Effector memory CD8-positive, alpha-beta T cell (primary cell): ENCODE data around the gene OGFOD3.

ENCODE experiments used
- ATAC-seq: fragments of 150-1000 bp; cut with Tn5 transposase; replicated peaks from 2 replicates; pipeline ENCODE4 v1.10.0; 2021; ENCODE audit warnings: mild to moderate bottlenecking, moderate library complexity
- DNase-seq, 3 experiments: peaks; one replicate each; pipeline ENCODE4 v3.0.0; 2021
- H3K27ac Mint-ChIP-seq, 2 donors: one replicate each; pipeline ENCODE4 v1.8.0; 2022; ENCODE audit warnings: mild to moderate bottlenecking in 2 of 2, mixed read lengths in 2 of 2, moderate library complexity in 2 of 2
- H3K27me3 Mint-ChIP-seq, 2 donors: one replicate each; pipeline ENCODE4 v1.8.0; 2022; ENCODE audit warnings: mixed read lengths in 2 of 2
- H3K36me3 Mint-ChIP-seq: one replicate; pipeline ENCODE4 v1.8.0; 2022; ENCODE audit warnings: mild to moderate bottlenecking, moderate library complexity, mixed read lengths; ENCODE audit not compliant: insufficient read depth
- H3K4me1 Mint-ChIP-seq, 2 donors: one replicate each; pipeline ENCODE4 v1.8.0; 2022; ENCODE audit warnings: low read depth in 2 of 2, mixed read lengths in 2 of 2
- H3K4me3 Mint-ChIP-seq, 2 donors: one replicate each; pipeline ENCODE4 v1.8.0; 2022; ENCODE audit warnings: mild to moderate bottlenecking in 2 of 2, mixed read lengths in 2 of 2, moderate library complexity in 2 of 2
- H3K9me3 Mint-ChIP-seq, 2 donors: one replicate each; pipeline ENCODE4 v1.8.0; 2022; ENCODE audit warnings: mixed read lengths in 2 of 2

OGFOD3 gene

GRCh38 chr17:82403662-82404660 is 14.4 kb downstream of the OGFOD3 start:
- Mint-ChIP-seq H3K27ac (no peak overlapping the region), H3K4me1 (peaks cover 4 to 12% of the 10 kb centered on the region in 2 donors), H3K27me3 (no peaks in the 10 kb centered on the region), H3K36me3 (peaks cover under 1% of the 10 kb centered on the region), H3K4me3 (no peak overlapping the region), H3K9me3 (no peaks in the 10 kb centered on the region)
- DNase-seq (no peak), ATAC-seq (no peak)

DNA sequence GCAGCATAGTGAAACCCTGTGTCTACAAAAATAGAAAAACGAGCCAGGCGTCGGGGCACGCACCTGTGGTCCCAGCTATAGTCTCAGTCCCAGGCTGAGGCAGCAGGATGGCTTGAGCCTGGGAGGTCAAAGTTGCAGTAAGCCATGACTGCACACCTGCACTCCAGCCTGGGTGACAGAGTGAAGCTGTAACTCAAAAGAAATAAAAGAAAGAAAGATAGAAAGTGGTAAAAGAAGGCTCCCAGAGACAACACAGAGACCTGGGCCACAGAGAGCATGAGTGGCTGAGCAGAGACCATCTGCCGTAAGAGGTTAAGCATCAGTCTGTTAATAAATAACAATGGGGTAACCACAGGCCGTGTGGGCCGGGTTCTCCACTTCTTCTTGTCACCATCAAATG is 15.5 kb downstream of the OGFOD3 start:
- DNase-seq (no peak), ATAC-seq (no peak)
- Mint-ChIP-seq H3K27ac (no peak overlapping the region), H3K4me3 (no peak overlapping the region), H3K36me3 (no peaks in the 10 kb centered on the region), H3K9me3 (no peaks in the 10 kb centered on the region), H3K27me3 (no peaks in the 10 kb centered on the region), H3K4me1 (peaks cover 4 to 12% of the 10 kb centered on the region in 2 donors)

GRCh38 chr17:82400830-82401229 is 17.6 kb downstream of the OGFOD3 start:
- H3K27ac Mint-ChIP-seq, result peak overlapping the region; percentile 84 to 86
- H3K36me3 Mint-ChIP-seq, result no peaks in the 10 kb centered on the region
- peak overlapping the region; percentile 75 to 87 for H3K4me3 Mint-ChIP-seq
- H3K27me3 Mint-ChIP-seq, result no peaks in the 10 kb centered on the region
- peaks cover 7 to 12% of the 10 kb centered on the region in 2 donors for H3K4me1 Mint-ChIP-seq
- ATAC-seq (peak; percentile 92), DNase-seq (peak; percentile 23 to 33 (median 31))
- no peaks in the 10 kb centered on the region for H3K9me3 Mint-ChIP-seq

DNA sequence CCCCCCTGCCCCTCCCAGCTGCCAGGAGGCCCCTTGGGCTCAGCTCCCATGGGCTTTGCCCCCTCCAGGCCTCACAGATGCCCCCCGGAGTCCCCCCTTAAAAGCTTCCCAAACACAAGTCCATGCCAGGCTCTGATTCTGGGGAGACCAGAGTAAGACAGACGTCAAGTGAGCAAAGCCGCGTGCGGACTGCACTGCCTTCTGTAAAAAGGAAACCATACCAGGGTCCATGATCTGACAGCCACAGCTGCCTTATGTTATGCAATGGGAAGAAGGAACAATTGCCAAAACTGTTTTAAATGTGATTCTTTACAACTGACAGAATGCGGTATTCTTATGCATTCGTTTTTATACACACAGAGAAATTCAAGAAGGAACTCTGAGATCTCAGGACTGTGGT is 18.2 kb downstream of the OGFOD3 start:
- Mint-ChIP-seq H3K4me1 (peaks cover 7 to 12% of the 10 kb centered on the region in 2 donors), H3K27me3 (no peaks in the 10 kb centered on the region), H3K9me3 (no peaks in the 10 kb centered on the region), H3K4me3 (peak overlapping the region in 1 of 2 donors; percentile 87), H3K27ac (peak overlapping the region in 1 of 2 donors; percentile 84), H3K36me3 (no peaks in the 10 kb centered on the region)
- no peak for ATAC-seq
- DNase-seq, result no peak

- Mint-ChIP-seq H3K4me3 (no peak overlapping the region), H3K4me1 (peaks cover 7 to 12% of the 10 kb centered on the region in 2 donors), H3K36me3 (no peaks in the 10 kb centered on the region), H3K27me3 (no peaks in the 10 kb centered on the region), H3K9me3 (no peaks in the 10 kb centered on the region), H3K27ac (no peak overlapping the region)
- DNase-seq (no peak), ATAC-seq (no peak)
Measured at GRCh38 chr17:82399601-82400101, 18.7 kb downstream of the OGFOD3 start.

DNA sequence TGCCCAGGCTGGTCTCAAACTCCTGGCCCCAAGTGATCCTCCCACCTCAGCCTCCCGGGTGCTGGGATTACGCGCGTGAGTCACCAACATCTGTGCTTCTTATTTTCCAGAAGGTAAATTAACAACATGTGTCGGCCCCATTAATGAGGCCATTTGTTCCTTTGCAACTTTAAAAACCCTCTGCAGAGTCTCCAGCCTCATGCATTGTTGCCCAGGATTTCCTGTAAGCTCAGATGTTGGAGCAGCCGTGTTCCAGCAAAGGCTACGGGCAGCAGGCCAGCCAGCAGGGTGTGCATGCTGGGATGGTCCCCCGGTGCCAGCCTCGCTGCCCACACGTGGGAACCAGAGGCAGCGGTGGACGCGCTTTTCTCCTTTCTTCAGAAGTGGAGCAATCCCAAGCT is 19.3 kb downstream of the OGFOD3 start:
- no peaks in the 10 kb centered on the region for H3K27me3 Mint-ChIP-seq
- H3K27ac Mint-ChIP-seq, result no peak overlapping the region

DNA sequence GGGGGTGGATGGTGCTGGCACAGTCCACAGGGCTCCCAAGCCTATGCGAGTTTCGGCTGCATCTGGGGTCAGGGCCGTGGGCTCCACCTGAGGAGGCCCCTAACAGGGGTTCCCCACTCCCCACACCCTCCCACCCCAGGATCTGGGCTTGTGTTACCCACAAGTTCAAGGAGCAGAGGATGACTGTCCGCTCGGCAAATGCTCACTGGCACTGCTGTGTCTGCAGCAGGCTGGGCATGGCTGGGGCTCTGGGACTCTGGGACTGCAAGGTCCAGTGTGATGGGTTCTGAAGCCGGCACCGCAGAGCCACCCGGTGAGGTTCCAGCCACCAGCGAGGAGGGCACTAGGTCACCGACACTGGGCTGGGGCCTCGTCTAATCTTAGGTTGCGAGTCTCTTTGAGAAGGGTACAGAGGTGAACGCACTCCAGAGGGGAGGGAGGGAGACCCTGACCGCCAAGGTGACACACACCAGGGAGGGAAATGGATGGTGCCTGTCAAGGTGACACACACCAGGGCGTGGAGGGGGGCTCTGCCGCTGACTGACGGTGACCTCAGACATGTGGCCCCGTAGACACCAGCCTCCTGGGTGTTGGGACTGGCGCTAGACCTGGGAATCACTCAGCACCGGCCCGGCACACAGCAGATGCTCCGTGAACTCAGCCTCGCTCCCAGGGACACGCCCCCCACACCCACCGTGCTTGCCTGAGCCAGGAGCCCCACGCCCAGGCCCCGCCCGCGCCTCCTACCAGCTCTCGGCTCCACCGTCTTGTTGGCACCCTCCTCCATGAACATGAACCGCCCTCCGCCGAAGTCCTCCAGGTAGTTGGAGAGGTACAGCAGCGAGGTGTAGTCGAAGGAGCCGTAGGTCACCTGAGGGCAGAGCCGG is 20.7 kb downstream of the OGFOD3 start:
- no peaks in the 10 kb centered on the region for H3K27me3 Mint-ChIP-seq
- no peak for DNase-seq
- ATAC-seq, result no peak
- no peak overlapping the region for H3K4me3 Mint-ChIP-seq
- peaks cover 7% of the 10 kb centered on the region for H3K36me3 Mint-ChIP-seq
- no peak overlapping the region for H3K27ac Mint-ChIP-seq
- H3K4me1 Mint-ChIP-seq, result peaks cover 7 to 12% of the 10 kb centered on the region in 2 donors
- no peaks in the 10 kb centered on the region for H3K9me3 Mint-ChIP-seq

More for the DNA sequence above, 19.3 kb downstream of the OGFOD3 start:
- no peak for DNase-seq
- Mint-ChIP-seq H3K4me1 (peaks cover 7 to 12% of the 10 kb centered on the region in 2 donors), H3K36me3 (peaks cover 2% of the 10 kb centered on the region), H3K4me3 (no peak overlapping the region), H3K9me3 (no peaks in the 10 kb centered on the region)
- no peak for ATAC-seq

DNA sequence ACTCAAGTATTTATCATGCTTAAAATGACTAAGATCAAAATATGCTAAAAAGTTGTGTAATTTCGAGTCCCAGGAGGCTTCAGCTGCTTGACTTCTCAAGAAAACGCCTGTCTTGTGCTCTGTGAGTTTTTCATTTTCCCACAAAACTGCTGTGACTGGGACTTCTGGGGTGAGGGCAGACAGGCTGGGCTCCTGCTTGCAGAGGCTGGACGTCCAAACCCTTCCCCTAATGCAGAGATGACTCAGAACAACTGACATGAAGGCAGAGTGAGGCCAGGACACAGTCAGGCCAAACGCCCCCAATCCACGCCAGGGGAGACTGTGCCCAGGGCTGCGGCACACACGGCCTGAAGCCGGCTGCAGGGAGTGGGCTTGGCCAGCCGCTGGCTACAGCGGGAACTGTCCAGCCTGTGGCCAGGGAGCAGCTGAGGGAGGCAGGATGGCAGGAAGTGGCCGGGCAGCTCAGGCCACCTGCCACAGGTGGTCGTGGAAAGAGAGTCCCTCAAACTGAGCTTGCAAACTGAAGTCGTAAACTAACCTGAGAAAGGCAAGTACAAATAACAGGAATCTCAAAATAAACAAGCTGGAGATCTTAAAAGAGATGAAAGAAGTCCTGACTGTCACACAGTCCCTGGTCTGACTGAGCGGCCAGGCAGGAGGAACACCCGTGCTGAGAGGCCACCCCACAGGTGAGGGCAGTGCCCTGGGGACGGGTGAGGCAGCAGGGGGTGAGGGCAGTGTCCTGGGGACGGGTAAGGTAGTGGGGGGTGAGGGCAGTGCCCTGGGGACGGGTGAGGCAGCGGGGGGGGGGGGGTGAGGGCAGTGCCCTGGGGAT is 21.6 kb downstream of the OGFOD3 start:
- DNase-seq (no peak), ATAC-seq (no peak)
- Mint-ChIP-seq H3K27ac (no peak overlapping the region), H3K9me3 (no peaks in the 10 kb centered on the region), H3K27me3 (no peaks in the 10 kb centered on the region), H3K4me1 (peaks cover 7 to 12% of the 10 kb centered on the region in 2 donors), H3K36me3 (peaks cover 10% of the 10 kb centered on the region), H3K4me3 (no peak overlapping the region)

DNA sequence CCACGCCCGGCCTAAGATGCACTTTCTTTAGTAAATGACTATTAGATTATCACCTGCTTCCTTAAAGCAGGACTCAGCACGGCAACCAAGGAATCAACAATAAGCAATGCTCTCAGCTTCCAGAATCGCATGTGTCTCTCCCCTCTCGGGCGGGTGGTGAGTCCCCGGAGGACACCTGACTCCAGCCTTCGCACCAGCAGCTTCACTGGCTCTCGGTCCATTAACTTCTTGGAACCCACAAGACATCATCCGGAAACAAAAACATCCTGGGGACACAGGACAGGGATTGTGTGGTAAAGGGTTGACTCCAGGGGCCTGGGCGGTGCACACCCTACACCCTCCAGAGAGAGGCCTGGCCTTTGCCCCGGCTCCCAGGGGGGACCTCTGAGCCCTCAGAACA is 24.1 kb downstream of the OGFOD3 start:
- Mint-ChIP-seq H3K9me3 (no peaks in the 10 kb centered on the region), H3K4me3 (no peak overlapping the region), H3K4me1 (peaks cover 0 to 4% of the 10 kb centered on the region in 2 donors), H3K36me3 (peaks cover 10% of the 10 kb centered on the region), H3K27ac (no peak overlapping the region), H3K27me3 (no peaks in the 10 kb centered on the region)
- no peak for DNase-seq
- no peak for ATAC-seq

- Mint-ChIP-seq H3K27ac (no peak overlapping the region), H3K4me3 (no peak overlapping the region), H3K4me1 (peaks cover 0 to 4% of the 10 kb centered on the region in 2 donors), H3K27me3 (peaks cover 0 to 3% of the 10 kb centered on the region in 2 donors), H3K9me3 (no peaks in the 10 kb centered on the region), H3K36me3 (peaks cover 10% of the 10 kb centered on the region)
- no peak for ATAC-seq
- DNase-seq, result no peak
Measured at GRCh38 chr17:82392941-82393340, 25.4 kb downstream of the OGFOD3 start.

- Mint-ChIP-seq H3K27me3 (peaks cover 0 to 9% of the 10 kb centered on the region in 2 donors), H3K27ac (no peak overlapping the region)
Measured at GRCh38 chr17:82392209-82392920, 26.0 kb downstream of the OGFOD3 start.

GRCh38 chr17:82391496-82392066 is 26.8 kb downstream of the OGFOD3 start:
- Mint-ChIP-seq H3K27me3 (peaks cover 0 to 13% of the 10 kb centered on the region in 2 donors), H3K4me1 (no peaks in the 10 kb centered on the region), H3K36me3 (peaks cover 14% of the 10 kb centered on the region), H3K27ac (no peak overlapping the region), H3K4me3 (no peak overlapping the region), H3K9me3 (no peaks in the 10 kb centered on the region)
- DNase-seq, result no peak
- no peak for ATAC-seq

More at GRCh38 chr17:82392209-82392920, 26.0 kb downstream of the OGFOD3 start:
- Mint-ChIP-seq H3K4me1 (peaks cover 0 to 4% of the 10 kb centered on the region in 2 donors), H3K9me3 (no peaks in the 10 kb centered on the region), H3K36me3 (peaks cover 14% of the 10 kb centered on the region), H3K4me3 (no peak overlapping the region)
- ATAC-seq (no peak), DNase-seq (no peak)
